ENCODE measurements around the gene SNAP23. TPM values are rescaled to one million over a fixed set of nuclear protein-coding genes. Genes with fewer than 3 reads are reported as not detected.

Gene SNAP23
- total RNA-seq, 4 donors from 2014 or later, result 55.7 to 76.9 (median 69.6) TPM

- intact Hi-C loops (cut with DNase I), result no loop called here
- H3K4me1 ChIP-seq, result peaks cover 6 to 9% of the 10 kb centered on the region in 2 donors
- no peak for TF ChIP-seq CTCF (IDR thresholded peaks at IDR 0.05)
- TF ChIP-seq POLR2A (IDR thresholded peaks at IDR 0.05), result no peak
- WGBS, 2 donors, result 10% methylated on average over 16 of the region's 16 CpGs
- peak overlapping the region; percentile 69 to 78 (median 72) for H3K27ac ChIP-seq
- H3K4me3 ChIP-seq (replicated peaks in 1 of 3), result peak overlapping the region; percentile 31 to 73 (median 48)
- no peaks in the 10 kb centered on the region for H3K36me3 ChIP-seq
- no peak for DNase-seq
- no peaks in the 10 kb centered on the region for H3K9me3 ChIP-seq
- H3K27me3 ChIP-seq, result no peaks in the 10 kb centered on the region
Measured at GRCh38 chr15:42576040-42576594, 80.7 kb downstream of the SNAP23 start.

- intact Hi-C loops (cut with DNase I), result no loop called here
- H3K27ac ChIP-seq, result no peak overlapping the region
- no peak for DNase-seq
- H3K4me1 ChIP-seq, result peaks cover 9 to 12% of the 10 kb centered on the region in 2 donors
- WGBS, 2 donors, result 78 to 80% methylated on average over 1 of the region's 1 CpG
- no peaks in the 10 kb centered on the region for H3K36me3 ChIP-seq
- H3K27me3 ChIP-seq, result no peaks in the 10 kb centered on the region
- TF ChIP-seq CTCF (IDR thresholded peaks at IDR 0.05) (no peak), POLR2A (IDR thresholded peaks at IDR 0.05) (no peak)
- H3K4me3 ChIP-seq (replicated peaks in 1 of 3), result no peak overlapping the region
- no peaks in the 10 kb centered on the region for H3K9me3 ChIP-seq
Measured at GRCh38 chr15:42576776-42577175, 81.3 kb downstream of the SNAP23 start.

- Histone ChIP-seq H3K4me1 (peaks cover 12 to 14% of the 10 kb centered on the region in 2 donors), H3K27me3 (no peaks in the 10 kb centered on the region), H3K4me3 (replicated peaks in 1 of 3) (no peak overlapping the region), H3K36me3 (no peaks in the 10 kb centered on the region), H3K9me3 (no peaks in the 10 kb centered on the region), H3K27ac (peak overlapping the region in 1 of 3 donors; percentile 9)
- WGBS, 2 donors, result 73 to 74% methylated on average over 1 of the region's 1 CpG
- TF ChIP-seq CTCF (IDR thresholded peaks at IDR 0.05), result no peak
- TF ChIP-seq POLR2A (IDR thresholded peaks at IDR 0.05), result no peak
- no peak for DNase-seq
- intact Hi-C loops (cut with DNase I), result no loop called here
Measured at GRCh38 chr15:42577514-42578031, 82.1 kb downstream of the SNAP23 start.

DNA sequence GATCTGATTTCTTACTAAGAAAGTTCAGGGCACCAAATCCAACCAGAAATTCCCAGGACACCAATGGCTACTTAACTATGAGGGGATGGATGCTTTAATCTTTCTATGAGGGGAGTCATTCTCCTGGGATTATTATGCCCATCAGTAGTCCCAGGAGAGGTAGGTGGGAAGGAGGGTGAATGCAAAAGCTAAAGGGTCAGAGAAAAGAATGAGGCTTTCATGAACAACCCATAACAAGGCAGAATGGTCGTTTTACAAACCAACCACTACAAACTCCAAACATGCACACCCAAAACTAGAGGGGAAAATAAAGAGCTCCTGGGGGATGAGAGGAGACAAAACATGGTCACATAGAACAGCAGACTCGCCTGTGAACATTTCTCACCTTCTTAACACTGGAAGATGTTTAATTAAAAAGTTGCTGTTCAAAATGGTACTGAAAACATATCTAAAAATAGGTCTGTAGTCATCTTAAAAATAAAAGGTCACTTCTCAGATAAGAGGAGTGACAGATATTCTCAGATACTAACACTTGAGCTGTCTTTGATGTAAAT is 83.6 kb downstream of the SNAP23 start:
- H3K4me3 ChIP-seq (replicated peaks in 1 of 3), result no peak overlapping the region
- H3K27me3 ChIP-seq, result no peaks in the 10 kb centered on the region
- no peak for TF ChIP-seq POLR2A (IDR thresholded peaks at IDR 0.05)
- TF ChIP-seq CTCF (IDR thresholded peaks at IDR 0.05), result no peak
- intact Hi-C loops (cut with DNase I), result no loop called here
- H3K36me3 ChIP-seq, result no peaks in the 10 kb centered on the region
- WGBS, 2 donors, result 89 to 90% methylated on average over 2 of the region's 2 CpGs
- no peaks in the 10 kb centered on the region for H3K9me3 ChIP-seq
- no peak overlapping the region for H3K27ac ChIP-seq
- peaks cover 12 to 14% of the 10 kb centered on the region in 2 donors for H3K4me1 ChIP-seq
- no peak for DNase-seq

GRCh38 chr15:42581272-42581730 is 85.9 kb downstream of the SNAP23 start:
- Histone ChIP-seq H3K4me1 (peaks cover 8 to 9% of the 10 kb centered on the region in 2 donors), H3K27ac (peak overlapping the region in 2 of 3 donors; percentile 21 to 25), H3K36me3 (no peaks in the 10 kb centered on the region), H3K4me3 (replicated peaks in 1 of 3) (peak overlapping the region in 1 of 3 donors; percentile 39), H3K27me3 (no peaks in the 10 kb centered on the region), H3K9me3 (no peaks in the 10 kb centered on the region)
- peak in 1 of 2 donors; percentile 55 for TF ChIP-seq POLR2A (IDR thresholded peaks at IDR 0.05)
- no peak for TF ChIP-seq CTCF (IDR thresholded peaks at IDR 0.05)
- DNase-seq, result peak; percentile 86 to 87
- 4% methylated on average over 23 to 28 of the region's 37 CpGs for WGBS, 2 donors
- intact Hi-C loops (cut with DNase I), result no loop called here
